Neural crest cell (in vitro differentiated cells): ENCODE measurements around the gene PDGFB. TPM values are rescaled to one million over a fixed set of nuclear protein-coding genes. Genes with fewer than 3 reads are reported as not detected.
A peak's percentile ranks its signal among the peaks of the same experiment; 100 is the strongest.

Source experiments
- DNase-seq: peaks from one replicate; pipeline ENCODE4 v3.0.0; 2021; ENCODE audit warnings: low read depth, mixed read lengths, low spot score
- H3K27ac Mint-ChIP-seq: one replicate; pipeline ENCODE4 v1.8.0; 2021; ENCODE audit warnings: mild to moderate bottlenecking, mixed read lengths; ENCODE audit not compliant: unreplicated experiment
- H3K27me3 Mint-ChIP-seq: 2 replicates; pipeline ENCODE4 v1.8.0; 2021; ENCODE audit warnings: low read depth, mild to moderate bottlenecking, mixed read lengths
- H3K36me3 Mint-ChIP-seq: 2 replicates; pipeline ENCODE4 v1.8.0; 2021; ENCODE audit warnings: low read depth, mild to moderate bottlenecking, mixed read lengths
- H3K4me1 Mint-ChIP-seq: 2 replicates; pipeline ENCODE4 v1.8.0; 2021; ENCODE audit warnings: mixed read lengths
- H3K4me3 Mint-ChIP-seq: one replicate; pipeline ENCODE4 v1.8.0; 2021; ENCODE audit warnings: mild to moderate bottlenecking, mixed read lengths
- H3K9me3 Mint-ChIP-seq: 2 replicates; pipeline ENCODE4 v1.8.0; 2021; ENCODE audit warnings: mixed read lengths
- CTCF ChIP-seq: fragments of 200-600 bp; sonication (generic); conservative IDR thresholded peaks from 2 replicates; pipeline ENCODE4 v1.5.0; 2021; ENCODE audit warnings: antibody characterized with exemption, mild to moderate bottlenecking
- total RNA-seq: library from RNA; stranded (reverse); gene quantifications from 2 replicates; pipeline ENCODE4 v1.2.1, GENCODE V29; 2021

PDGFB gene
- total RNA-seq, 1 donor from 2014 or later, result 0.16 TPM

GRCh38 chr22:39239561-39240423, 5.0 kb downstream of the PDGFB start:
- no peak for DNase-seq
- no peak for TF ChIP-seq CTCF
- no peak overlapping the region for H3K27ac Mint-ChIP-seq
- H3K4me3 Mint-ChIP-seq, result no peak overlapping the region
- no peaks in the 10 kb centered on the region for H3K36me3 Mint-ChIP-seq
- no peaks in the 10 kb centered on the region for H3K9me3 Mint-ChIP-seq
- peaks cover 38% of the 10 kb centered on the region for H3K4me1 Mint-ChIP-seq
- peaks cover 59% of the 10 kb centered on the region for H3K27me3 Mint-ChIP-seq

DNA sequence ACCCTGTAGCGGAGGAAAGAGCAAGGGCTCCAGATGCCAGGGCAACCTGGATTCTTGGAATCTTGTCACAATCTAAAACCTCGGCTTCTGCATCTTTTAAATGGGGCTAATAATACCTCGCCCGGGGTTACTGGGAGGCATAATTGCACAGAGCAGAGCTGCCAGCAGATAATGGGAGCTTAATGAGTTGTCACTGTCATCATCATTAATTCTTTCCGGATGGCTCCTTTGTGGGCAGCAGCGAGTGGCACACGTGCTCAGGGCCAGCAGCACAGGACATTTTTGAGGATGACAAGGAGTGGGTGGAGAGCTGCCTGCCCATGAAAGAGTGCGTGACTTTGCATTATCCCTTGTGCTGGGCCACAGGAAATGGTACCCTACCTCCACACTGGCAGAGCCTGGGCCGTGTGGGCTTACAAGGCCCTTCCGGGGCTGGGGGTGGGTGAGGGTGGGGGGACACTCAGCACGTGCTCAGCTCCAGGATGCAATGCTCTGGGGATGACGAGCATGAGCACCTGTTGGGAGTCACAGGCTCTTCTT, 5.7 kb downstream of the PDGFB start:
- Mint-ChIP-seq H3K27me3 (peaks cover 56% of the 10 kb centered on the region), H3K36me3 (no peaks in the 10 kb centered on the region), H3K9me3 (no peaks in the 10 kb centered on the region), H3K27ac (no peak overlapping the region), H3K4me1 (peaks cover 41% of the 10 kb centered on the region), H3K4me3 (no peak overlapping the region)
- TF ChIP-seq CTCF, result no peak
- no peak for DNase-seq

GRCh38 chr22:39238561-39238960, 6.2 kb downstream of the PDGFB start:
- Mint-ChIP-seq H3K27ac (no peak overlapping the region), H3K36me3 (no peaks in the 10 kb centered on the region), H3K9me3 (no peaks in the 10 kb centered on the region), H3K4me1 (peaks cover 45% of the 10 kb centered on the region), H3K4me3 (no peak overlapping the region), H3K27me3 (peaks cover 54% of the 10 kb centered on the region)
- DNase-seq, result no peak
- TF ChIP-seq CTCF, result no peak

DNA sequence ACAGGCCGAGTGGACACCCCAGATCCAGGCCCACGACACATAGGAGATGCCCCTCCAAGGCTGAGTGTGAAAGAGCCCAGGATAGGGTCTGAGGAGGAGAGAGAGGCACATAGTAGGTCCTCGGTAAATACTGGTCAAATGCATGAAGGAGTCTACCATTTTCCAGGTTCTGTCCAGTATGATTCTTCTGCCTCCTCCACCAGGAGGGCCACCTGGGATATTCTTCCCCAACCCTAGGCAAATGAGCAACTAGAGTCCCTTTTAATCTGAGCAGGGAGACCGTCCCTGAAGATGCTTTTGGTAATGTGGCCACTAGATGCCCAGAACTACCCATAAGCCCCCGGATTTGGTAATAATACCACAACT, 6.7 kb downstream of the PDGFB start:
- H3K36me3 Mint-ChIP-seq, result no peaks in the 10 kb centered on the region
- peaks cover 48% of the 10 kb centered on the region for H3K4me1 Mint-ChIP-seq
- H3K4me3 Mint-ChIP-seq, result peak overlapping the region; percentile 15
- DNase-seq, result no peak
- no peak for TF ChIP-seq CTCF
- H3K27me3 Mint-ChIP-seq, result peaks cover 50% of the 10 kb centered on the region
- H3K27ac Mint-ChIP-seq, result no peak overlapping the region
- H3K9me3 Mint-ChIP-seq, result no peaks in the 10 kb centered on the region

DNA sequence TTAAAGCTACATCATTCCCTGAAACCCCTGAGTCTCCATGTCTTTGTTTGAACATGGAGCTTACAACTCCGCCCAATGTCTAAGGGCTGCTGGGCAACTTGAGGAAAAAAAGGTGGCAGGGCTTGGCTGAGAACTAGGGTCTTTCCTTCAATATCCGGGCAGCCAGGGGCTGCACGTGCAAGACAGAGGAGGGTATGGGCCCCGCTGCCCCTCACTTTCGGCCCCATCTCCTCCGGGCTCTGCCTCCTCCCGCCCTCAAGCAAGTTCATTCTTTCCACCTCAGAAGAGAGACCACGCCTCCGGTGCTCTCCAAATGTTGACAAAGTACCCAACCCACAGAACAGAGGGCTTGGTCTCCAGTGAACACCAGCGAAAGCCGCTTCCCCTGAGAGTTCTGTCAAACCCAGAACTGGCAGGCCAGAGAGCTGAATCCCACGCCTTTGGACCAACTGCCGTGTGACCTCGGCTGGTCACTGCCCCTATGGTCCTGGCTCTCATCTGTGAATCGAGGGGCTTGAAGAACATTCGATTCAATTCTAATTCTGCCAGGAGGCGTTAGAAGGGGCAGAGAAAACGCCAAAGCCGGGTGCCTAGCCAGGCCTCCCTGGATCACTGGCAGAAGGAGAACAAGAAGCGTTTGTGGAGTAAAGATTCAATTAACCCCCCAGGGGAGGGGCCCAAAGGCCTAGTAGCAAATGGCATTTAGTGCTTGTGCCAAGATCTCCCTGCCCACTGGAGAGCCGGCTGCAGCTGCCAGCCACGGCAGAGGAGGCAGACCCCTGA, 7.3 kb downstream of the PDGFB start:
- no peaks in the 10 kb centered on the region for H3K9me3 Mint-ChIP-seq
- H3K27me3 Mint-ChIP-seq, result peaks cover 45% of the 10 kb centered on the region
- H3K4me3 Mint-ChIP-seq, result peak overlapping the region; percentile 12
- no peak for TF ChIP-seq CTCF
- peak overlapping the region; percentile 88 for H3K27ac Mint-ChIP-seq
- peaks cover 51% of the 10 kb centered on the region for H3K4me1 Mint-ChIP-seq
- no peaks in the 10 kb centered on the region for H3K36me3 Mint-ChIP-seq
- DNase-seq, result no peak
